ENCODE measurements around the gene SLC17A7.
A peak's percentile ranks its signal among the peaks of the same experiment; 100 is the strongest.
"Not testable (repeated sequence)": the region's sequence is repeated elsewhere in the genome, so short reads cannot be mapped to it uniquely, and the experiment has no call there.

Gene SLC17A7

GRCh38 chr19:49469828-49470614 is 28.7 kb upstream of the SLC17A7 start:
- DNase-seq (ENCODE audit: low spot score): peak; percentile 22

GRCh38 chr19:49468746-49469447 is 27.6 kb upstream of the SLC17A7 start:
- peak; percentile 72 for DNase-seq (ENCODE audit: low spot score)

- no peak for DNase-seq (ENCODE audit: low spot score)
These were observed 26.9 kb upstream of the SLC17A7 start for GRCh38 chr19:49468199-49468598.

GRCh38 chr19:49465371-49465770 is 24.0 kb upstream of the SLC17A7 start:
- DNase-seq (ENCODE audit: low spot score): no peak

DNA sequence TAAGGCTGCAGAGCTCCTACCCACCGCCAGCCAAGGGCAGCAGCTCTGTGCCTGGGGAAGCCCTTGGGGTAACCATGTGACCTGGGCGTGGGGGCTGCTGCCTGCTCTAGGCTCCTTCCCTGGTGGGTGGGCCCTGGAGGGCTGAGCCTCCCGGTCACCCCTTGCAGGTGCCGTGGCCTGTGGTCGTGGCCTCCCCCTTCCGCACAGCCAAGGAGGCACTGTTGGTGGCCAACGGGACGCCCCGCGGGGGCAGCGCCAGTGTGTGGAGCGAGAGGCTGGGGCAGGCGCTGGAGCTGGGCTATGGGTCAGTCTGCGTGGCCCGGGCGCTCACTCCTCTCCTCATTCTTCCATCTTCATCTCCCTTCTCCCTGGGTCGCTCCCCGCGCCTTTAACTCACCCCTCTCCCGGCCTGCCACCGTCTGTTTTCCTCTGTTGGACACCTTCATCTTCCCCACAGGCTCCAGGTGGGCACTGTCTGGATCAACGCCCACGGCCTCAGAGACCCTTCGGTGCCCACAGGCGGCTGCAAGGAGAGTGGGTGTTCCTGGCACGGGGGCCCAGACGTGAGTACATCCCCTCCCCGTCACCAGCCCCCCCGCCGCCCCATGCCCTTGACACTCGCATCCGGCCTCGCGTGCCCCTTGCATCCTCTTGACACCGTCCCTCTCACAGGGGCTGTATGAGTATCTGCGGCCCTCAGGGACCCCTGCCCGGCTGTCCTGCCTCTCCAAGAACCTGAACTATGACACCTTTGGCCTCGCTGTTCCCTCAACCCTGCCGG is 22.8 kb upstream of the SLC17A7 start:
- no peak for DNase-seq (ENCODE audit: low spot score)

DNA sequence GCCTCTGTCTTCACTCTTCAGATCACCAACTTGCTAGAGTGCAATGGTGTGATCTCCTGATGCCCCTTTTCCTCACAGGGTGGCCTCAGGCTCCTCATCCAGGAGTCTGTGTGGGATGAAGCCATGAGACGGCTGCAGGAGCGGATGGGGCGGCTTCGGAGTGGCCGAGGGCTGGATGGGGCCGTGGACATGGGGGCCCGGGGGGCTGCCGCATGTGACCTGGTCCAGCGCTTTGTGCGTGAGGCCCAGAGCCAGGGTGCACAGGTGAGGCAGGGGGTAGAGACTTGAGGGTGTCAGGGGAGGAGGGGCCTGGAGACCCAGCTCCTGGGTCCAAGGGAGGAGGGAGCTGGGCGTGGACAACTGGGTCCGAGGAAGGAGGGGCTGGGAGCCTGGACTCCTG is 21.2 kb upstream of the SLC17A7 start:
- DNase-seq (ENCODE audit: low spot score): no peak

- DNase-seq (ENCODE audit: low spot score): no peak
These were observed 20.3 kb upstream of the SLC17A7 start for GRCh38 chr19:49461656-49462055.

GRCh38 chr19:49461130-49461529 is 19.8 kb upstream of the SLC17A7 start:
- DNase-seq (ENCODE audit: low spot score): not testable (repeated sequence)

DNA sequence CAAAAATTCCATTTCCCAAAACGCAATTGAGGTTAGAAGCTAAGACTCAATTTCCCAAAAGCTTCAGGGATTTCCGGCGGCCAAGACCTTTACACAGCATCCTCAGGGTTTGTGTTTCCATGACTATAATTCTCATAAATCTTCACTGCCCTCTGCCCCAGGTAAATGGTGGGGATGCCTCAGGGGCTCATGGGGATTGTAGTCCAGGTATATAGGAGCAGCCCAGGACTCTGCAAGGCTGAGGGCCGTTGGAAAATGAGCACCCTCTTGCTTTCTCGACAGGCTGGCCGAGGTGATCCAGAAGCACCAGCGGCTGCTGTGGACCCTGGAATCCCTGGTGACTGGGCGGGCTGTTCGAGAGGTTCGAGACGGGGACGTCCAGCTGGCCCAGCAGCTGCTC is 18.1 kb upstream of the SLC17A7 start:
- DNase-seq (ENCODE audit: low spot score): no peak

- DNase-seq (ENCODE audit: low spot score): no peak
These were observed 17.2 kb upstream of the SLC17A7 start for GRCh38 chr19:49458567-49458903.

DNA sequence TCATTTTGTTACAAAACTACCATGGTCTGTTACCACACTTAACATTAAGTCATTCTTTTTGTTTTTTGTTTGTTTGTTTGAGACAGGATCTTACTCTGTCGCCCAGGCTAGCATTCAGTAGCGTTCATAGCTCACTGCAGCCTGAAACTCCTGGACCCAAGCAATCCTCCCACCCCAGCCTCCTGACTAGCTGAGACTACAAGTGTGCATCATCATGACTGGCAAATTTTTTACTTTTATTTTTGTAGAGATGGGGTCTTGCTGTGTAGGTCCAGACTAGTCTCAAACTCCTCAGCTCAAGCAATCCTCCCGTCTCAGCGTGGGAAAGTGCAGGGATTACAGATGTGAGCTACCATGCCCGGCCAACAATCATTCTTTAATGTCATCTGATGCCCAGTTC is 15.0 kb upstream of the SLC17A7 start:
- DNase-seq (ENCODE audit: low spot score): no peak

- DNase-seq (ENCODE audit: low spot score): peak; percentile 45
These were observed 14.4 kb upstream of the SLC17A7 start for GRCh38 chr19:49455773-49456172.

DNA sequence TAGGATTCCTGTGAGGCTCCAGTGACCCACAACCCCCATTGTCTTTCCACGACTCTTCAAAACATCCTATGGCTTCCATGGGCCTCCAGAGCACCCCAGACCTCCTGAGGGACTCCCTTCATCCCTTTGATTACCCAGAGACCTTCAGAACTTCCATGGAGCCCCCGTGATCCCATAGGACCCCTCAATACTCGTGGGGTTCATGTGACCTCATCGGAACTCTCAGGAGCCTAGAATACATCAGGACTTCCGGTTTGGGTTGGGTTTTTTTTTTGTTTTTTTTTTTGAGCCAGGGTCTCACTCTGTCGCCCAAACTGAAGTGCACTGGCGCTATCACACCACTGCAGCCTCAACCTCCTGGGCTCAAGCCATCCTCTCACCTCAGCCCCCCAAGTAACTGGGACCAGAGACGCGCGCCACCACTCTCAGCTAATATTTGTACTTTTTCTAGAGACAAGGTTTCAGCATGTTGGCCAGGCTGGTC is 12.5 kb upstream of the SLC17A7 start:
- no peak for DNase-seq (ENCODE audit: low spot score)

GRCh38 chr19:49453013-49453756 is 11.9 kb upstream of the SLC17A7 start, which contains the start of gene ALDH16A1:
Gene ALDH16A1, plus strand, starts transcription at chr19:49453225. Its CDS starts 107 bp downstream, at chr19:49453332.
- DNase-seq (ENCODE audit: low spot score): peak; percentile 97

DNA sequence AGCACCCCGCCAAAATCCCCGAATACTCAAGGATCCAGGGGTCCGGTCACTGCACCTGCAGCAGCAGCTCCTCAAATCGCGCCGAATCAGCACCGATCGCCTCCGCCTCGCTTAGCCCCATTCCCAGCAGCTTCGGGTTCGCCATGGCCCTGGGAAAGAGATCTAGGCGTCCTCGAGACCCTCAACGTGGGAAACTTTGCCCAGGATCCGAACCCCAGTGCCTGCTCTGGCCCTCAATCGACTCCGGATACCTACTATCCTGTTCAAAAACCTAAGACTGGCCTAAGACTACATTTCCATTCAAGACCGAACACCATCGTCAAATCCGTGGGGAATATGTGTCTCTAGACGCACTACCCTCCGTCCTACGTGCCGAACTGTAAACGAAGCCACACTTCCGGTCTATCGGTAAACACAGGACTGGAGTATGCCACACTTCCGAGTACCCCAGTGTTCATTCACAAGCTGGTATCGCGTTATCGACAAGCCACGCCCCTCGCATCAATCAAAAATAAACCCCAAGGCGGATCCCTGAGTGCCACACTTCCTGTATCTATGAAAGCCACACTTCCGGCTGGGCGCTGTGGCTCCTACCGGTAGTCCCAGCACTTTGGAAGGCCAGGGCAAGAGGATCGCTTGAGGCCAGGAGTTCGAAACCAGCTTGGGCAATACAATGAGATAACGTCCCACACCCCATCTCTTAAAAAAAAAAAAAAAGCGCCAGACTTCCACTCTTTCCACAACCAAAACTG is 10.3 kb upstream of the SLC17A7 start, which contains the start of gene PIH1D1:
Gene PIH1D1, minus strand, starts transcription at position 385 of the 752 bp plus-strand sequence. Its CDS starts 240 bp downstream, at position 145.
- DNase-seq (ENCODE audit: low spot score): peak; percentile 96

GRCh38 chr19:49450405-49450804 is 9.1 kb upstream of the SLC17A7 start:
- no peak for DNase-seq (ENCODE audit: low spot score)

- no peak for DNase-seq (ENCODE audit: low spot score)
These were observed 7.1 kb upstream of the SLC17A7 start for GRCh38 chr19:49448432-49448786.

GRCh38 chr19:49447485-49448431 is 6.4 kb upstream of the SLC17A7 start:
- DNase-seq (ENCODE audit: low spot score): no peak

DNA sequence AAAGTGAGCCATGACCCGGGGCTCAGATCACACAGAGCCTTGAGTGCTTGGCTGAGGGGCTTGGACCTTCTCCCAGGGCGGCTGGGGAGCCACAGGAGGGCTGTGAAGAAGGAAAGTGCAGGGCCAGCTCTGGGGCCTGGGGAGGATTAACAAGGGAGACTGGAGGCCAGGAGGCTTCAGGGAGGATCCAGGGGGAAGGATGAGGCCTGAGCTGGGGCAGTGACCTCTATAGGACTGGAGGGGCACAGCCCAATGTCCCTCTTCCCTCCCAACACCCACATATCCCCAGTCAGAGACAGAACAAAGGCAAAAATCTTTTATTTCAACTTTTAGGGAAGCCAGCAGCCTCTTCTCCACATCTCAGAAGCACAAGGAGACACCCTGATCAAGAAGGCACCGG is 4.7 kb upstream of the SLC17A7 start:
- no peak for DNase-seq (ENCODE audit: low spot score)

Data from AG08395 (cell line).